ENCODE data around the gene URAD.
"Not testable (repeated sequence)": the region's sequence is repeated elsewhere in the genome, so short reads cannot be mapped to it uniquely, and the experiment has no call there.

URAD gene

GRCh38 chr13:27988520-27988919 lies at the start of gene URAD:
Gene URAD (minus strand): TSS chr13:27988693. CDS start chr13:27988637, 56 bp downstream.
- no peak for DNase-seq

GRCh38 chr13:28037399-28037798 lies 48.9 kb upstream of the URAD start:
- no peak for DNase-seq

GRCh38 chr13:28035146-28035782 lies 46.8 kb upstream of the URAD start:
- DNase-seq: peak; percentile 65

- no peak for DNase-seq
Observed at GRCh38 chr13:28033894-28034655, 45.6 kb upstream of the URAD start.

- DNase-seq: not testable (repeated sequence)
Observed at GRCh38 chr13:28032438-28032837, 43.9 kb upstream of the URAD start.

GRCh38 chr13:28031896-28032288 lies 43.4 kb upstream of the URAD start:
- no peak for DNase-seq

GRCh38 chr13:28031220-28031895 lies 42.9 kb upstream of the URAD start:
- no peak for DNase-seq

GRCh38 chr13:28027607-28028364 lies 39.3 kb upstream of the URAD start:
- DNase-seq: no peak

GRCh38 chr13:28027071-28027470 lies 38.6 kb upstream of the URAD start:
- DNase-seq: no peak

- DNase-seq: no peak
Observed at GRCh38 chr13:28026508-28026907, 38.0 kb upstream of the URAD start.

- no peak for DNase-seq
Observed at GRCh38 chr13:28022848-28023518, 34.5 kb upstream of the URAD start.

- no peak for DNase-seq
Observed at GRCh38 chr13:28014301-28014700, 25.8 kb upstream of the URAD start.

GRCh38 chr13:28013482-28013881 lies 25.0 kb upstream of the URAD start:
- no peak for DNase-seq

- no peak for DNase-seq
Observed at GRCh38 chr13:28012896-28013295, 24.4 kb upstream of the URAD start.

- DNase-seq: no peak
Observed at GRCh38 chr13:28012383-28012782, 23.9 kb upstream of the URAD start.

- no peak for DNase-seq
Observed at GRCh38 chr13:28010046-28010445, 21.6 kb upstream of the URAD start.

- not testable (repeated sequence) for DNase-seq
Observed at GRCh38 chr13:28005016-28005415, 16.5 kb upstream of the URAD start.

- DNase-seq: no peak
Observed at GRCh38 chr13:28002886-28003698, 14.6 kb upstream of the URAD start.

GRCh38 chr13:28001837-28002473 lies 13.5 kb upstream of the URAD start:
- DNase-seq: no peak

GRCh38 chr13:28001049-28001448 lies 12.6 kb upstream of the URAD start:
- no peak for DNase-seq

GRCh38 chr13:28000567-28000966 lies 12.1 kb upstream of the URAD start:
- no peak for DNase-seq
